Activated naive CD4-positive, alpha-beta T cell treated with anti-CD3 and anti-CD28 coated beads, Interleukin-2, amount 50 U/mL, for 72 hours (primary cell): ENCODE results near the gene ALPK1. TPM values are rescaled to one million over a fixed set of nuclear protein-coding genes. Genes with fewer than 3 reads are reported as not detected.
"Not testable (repeated sequence)": the region's sequence is repeated elsewhere in the genome, so short reads cannot be mapped to it uniquely, and the experiment has no call there.

ENCODE experiments used
- ATAC-seq, 2 donors: fragments of 150-1000 bp; cut with Tn5 transposase; 2 replicates each; pipeline ENCODE4 v1.10.0; 2021; ENCODE audit warnings: mild to moderate bottlenecking in 2 of 2, moderate library complexity in 2 of 2
- DNase-seq, 2 donors: peaks; one replicate each; pipeline ENCODE4 v3.0.0; 2021 to 2022; ENCODE audit warnings: low spot score in 2 of 2
- H3K27ac Mint-ChIP-seq, 2 donors: one replicate each; pipeline ENCODE4 v1.8.0; 2022; ENCODE audit warnings: mild to moderate bottlenecking in 2 of 2, mixed read lengths in 2 of 2
- H3K36me3 Mint-ChIP-seq, 2 donors: one replicate each; pipeline ENCODE4 v1.8.0; 2022; ENCODE audit warnings: mixed read lengths in 2 of 2
- H3K9me3 Mint-ChIP-seq, 2 donors: one replicate each; pipeline ENCODE4 v1.8.0; 2022; ENCODE audit warnings: mixed read lengths in 2 of 2
- total RNA-seq, 2 donors: library from RNA; stranded (reverse); gene quantifications; one replicate each; pipeline ENCODE4 v1.2.3, GENCODE V29; 2022

The ALPK1 gene
- total RNA-seq, 2 donors from 2014 or later = 32.7 to 65.8 TPM

- Mint-ChIP-seq H3K9me3 (no peaks in the 10 kb centered on the region), H3K36me3 (peaks cover 18 to 69% of the 10 kb centered on the region in 2 donors), H3K27ac (no peak overlapping the region)
- DNase-seq = no peak
- ATAC-seq = no peak
These were observed 16.6 kb upstream of the ALPK1 start for GRCh38 chr4:112280386-112281056.

- not testable (repeated sequence) for ATAC-seq, DNase-seq, H3K9me3 Mint-ChIP-seq
- Mint-ChIP-seq H3K27ac (peak overlapping the region in 1 of 2 donors; percentile 16), H3K36me3 (peaks cover 26 to 69% of the 10 kb centered on the region in 2 donors)
These were observed 15.2 kb upstream of the ALPK1 start for GRCh38 chr4:112281895-112282398.

- peak overlapping the region; percentile 21 to 81 for H3K27ac Mint-ChIP-seq
- H3K9me3 Mint-ChIP-seq = peaks cover 0 to 7% of the 10 kb centered on the region in 2 donors
- no peak for ATAC-seq
- H3K36me3 Mint-ChIP-seq = peaks cover 26 to 67% of the 10 kb centered on the region in 2 donors
- no peak for DNase-seq
These were observed 14.1 kb upstream of the ALPK1 start for GRCh38 chr4:112282860-112283667.

GRCh38 chr4:112284166-112284565 is 13.0 kb upstream of the ALPK1 start:
- Mint-ChIP-seq H3K36me3 (peaks cover 26 to 62% of the 10 kb centered on the region in 2 donors), H3K9me3 (peaks cover 0 to 7% of the 10 kb centered on the region in 2 donors), H3K27ac (peak overlapping the region in 1 of 2 donors; percentile 96)
- ATAC-seq (no peak), DNase-seq (no peak)

- H3K27ac Mint-ChIP-seq = peak overlapping the region; percentile 96 to 97
- no peak for DNase-seq
- H3K36me3 Mint-ChIP-seq = peaks cover 26 to 68% of the 10 kb centered on the region in 2 donors
- H3K9me3 Mint-ChIP-seq = peaks cover 0 to 7% of the 10 kb centered on the region in 2 donors
- peak in 1 of 2 donors; percentile 30 for ATAC-seq
These were observed 12.3 kb upstream of the ALPK1 start for GRCh38 chr4:112284662-112285411.

GRCh38 chr4:112287258-112287989 is 9.7 kb upstream of the ALPK1 start:
- ATAC-seq (no peak), DNase-seq (no peak)
- peaks cover 26 to 58% of the 10 kb centered on the region in 2 donors for H3K36me3 Mint-ChIP-seq
- peaks cover 0 to 7% of the 10 kb centered on the region in 2 donors for H3K9me3 Mint-ChIP-seq
- peak overlapping the region; percentile 94 to 96 for H3K27ac Mint-ChIP-seq

GRCh38 chr4:112288455-112288854 is 8.7 kb upstream of the ALPK1 start:
- H3K9me3 Mint-ChIP-seq = peaks cover 0 to 7% of the 10 kb centered on the region in 2 donors
- H3K27ac Mint-ChIP-seq = peak overlapping the region; percentile 56 to 78
- no peak for DNase-seq
- H3K36me3 Mint-ChIP-seq = peaks cover 18 to 47% of the 10 kb centered on the region in 2 donors
- peak in 1 of 2 donors; percentile 18 for ATAC-seq

- Mint-ChIP-seq H3K9me3 (peaks cover 0 to 11% of the 10 kb centered on the region in 2 donors), H3K36me3 (peaks cover 15 to 36% of the 10 kb centered on the region in 2 donors), H3K27ac (peak overlapping the region; percentile 62 to 78)
- no peak for DNase-seq
- ATAC-seq = no peak
These were observed 7.5 kb upstream of the ALPK1 start for GRCh38 chr4:112289407-112290253.

GRCh38 chr4:112290341-112290740 is 6.8 kb upstream of the ALPK1 start:
- ATAC-seq (peak; percentile 19 to 43), DNase-seq (no peak)
- Mint-ChIP-seq H3K36me3 (peaks cover 8 to 28% of the 10 kb centered on the region in 2 donors), H3K27ac (peak overlapping the region in 1 of 2 donors; percentile 78), H3K9me3 (peaks cover 0 to 11% of the 10 kb centered on the region in 2 donors)

GRCh38 chr4:112299721-112300120 is 2.6 kb downstream of the ALPK1 start:
- Mint-ChIP-seq H3K9me3 (no peaks in the 10 kb centered on the region), H3K27ac (no peak overlapping the region), H3K36me3 (no peaks in the 10 kb centered on the region)
- DNase-seq = no peak
- no peak for ATAC-seq

GRCh38 chr4:112302320-112303274 is 5.4 kb downstream of the ALPK1 start:
- ATAC-seq (peak; percentile 92), DNase-seq (no peak)
- no peak overlapping the region for H3K27ac Mint-ChIP-seq

GRCh38 chr4:112305477-112305876 is 8.3 kb downstream of the ALPK1 start:
- not testable (repeated sequence) for DNase-seq, H3K9me3 Mint-ChIP-seq, H3K27ac Mint-ChIP-seq, ATAC-seq
- H3K36me3 Mint-ChIP-seq = peaks cover 5 to 25% of the 10 kb centered on the region in 2 donors

More at GRCh38 chr4:112302320-112303274, 5.4 kb downstream of the ALPK1 start:
- peaks cover 5 to 11% of the 10 kb centered on the region in 2 donors for H3K36me3 Mint-ChIP-seq
- H3K9me3 Mint-ChIP-seq = no peaks in the 10 kb centered on the region

- ATAC-seq, H3K27ac Mint-ChIP-seq, H3K9me3 Mint-ChIP-seq, DNase-seq: not testable (repeated sequence)
- H3K36me3 Mint-ChIP-seq = peaks cover 5 to 25% of the 10 kb centered on the region in 2 donors
These were observed 12.2 kb downstream of the ALPK1 start for GRCh38 chr4:112309263-112309791.

GRCh38 chr4:112311516-112311915 is 14.3 kb downstream of the ALPK1 start:
- no peak for ATAC-seq
- peaks cover 0 to 4% of the 10 kb centered on the region in 2 donors for H3K9me3 Mint-ChIP-seq
- no peak for DNase-seq
- H3K27ac Mint-ChIP-seq = no peak overlapping the region
- peaks cover 5 to 30% of the 10 kb centered on the region in 2 donors for H3K36me3 Mint-ChIP-seq
